ENCODE results near the gene ZBTB16.
A peak's percentile ranks its signal among the peaks of the same experiment; 100 is the strongest.

ZBTB16 gene

DNA sequence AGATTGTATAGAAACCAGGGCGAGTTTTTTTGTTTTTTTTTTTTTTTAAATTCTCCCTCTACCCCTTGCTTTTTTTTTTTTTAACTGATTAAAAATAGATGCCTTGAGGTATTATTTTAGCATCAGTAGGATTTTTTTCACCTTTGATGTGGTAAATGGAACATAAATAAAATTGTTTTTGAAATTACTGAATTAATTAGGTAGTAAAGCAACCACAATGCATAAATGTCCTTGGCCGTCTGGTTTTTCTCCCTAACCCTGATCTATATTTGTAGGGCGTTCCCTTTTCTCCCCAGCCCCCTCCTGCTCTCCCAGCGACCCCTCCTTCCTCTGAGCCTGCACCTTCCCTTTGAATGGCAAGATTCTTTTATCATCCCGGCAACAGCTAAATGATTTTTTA is 107.8 kb downstream of the ZBTB16 start:
- no peak overlapping the region for H3K4me2 ChIP-seq (ENCODE audit: insufficient read depth, low read length, poor library complexity, severe bottlenecking)
- no peak overlapping the region for H2AK5ac ChIP-seq (ENCODE audit: low read depth, low read length)
- no peak overlapping the region for H3K18ac ChIP-seq (ENCODE audit: low read length)
- H2BK12ac ChIP-seq (ENCODE audit: low read length): no peak overlapping the region
- DNase-seq (ENCODE audit: low spot score): no peak
- H2BK5ac ChIP-seq (ENCODE audit: low read length): no peak overlapping the region
- H3K4me3 ChIP-seq (ENCODE audit: low read length in 2 of 2): no peak overlapping the region
- no peak overlapping the region for H2BK120ac ChIP-seq (ENCODE audit: low read depth, low read length)
- H3K27ac ChIP-seq (replicated peaks; ENCODE audit: low read length): no peak overlapping the region
- no peak overlapping the region for H3K4ac ChIP-seq (ENCODE audit: low read length)
- peaks cover 56 to 79% of the 10 kb centered on the region in 2 donors for H3K4me1 ChIP-seq (ENCODE audit: control insufficient read depth in 2 of 2, insufficient read depth in 1 of 2, low read depth in 1 of 2, low read length in 2 of 2)
- no peak overlapping the region for H2AFZ ChIP-seq (ENCODE audit: low read length)
- H3K9ac ChIP-seq (ENCODE audit: low read depth, low read length, poor library complexity): no peak overlapping the region
- no peak overlapping the region for H4K91ac ChIP-seq (ENCODE audit: low read depth, low read length, poor library complexity)
- H4K8ac ChIP-seq (ENCODE audit: low read depth, low read length): no peak overlapping the region
- no peaks in the 10 kb centered on the region for H3K27me3 ChIP-seq (ENCODE audit: control insufficient read depth in 3 of 3, insufficient read depth in 3 of 3, low read depth in 1 of 3, low read length in 3 of 3)
- no peaks in the 10 kb centered on the region for H3K9me3 ChIP-seq (replicated peaks in 1 of 2; ENCODE audit: control insufficient read depth in 2 of 2, insufficient read depth in 1 of 2, low read depth in 1 of 2, low read length in 2 of 2)
- no peak overlapping the region for H3K14ac ChIP-seq (ENCODE audit: low read length)
- no peak overlapping the region for H3K23ac ChIP-seq (ENCODE audit: low read depth, low read length, poor library complexity)
- peaks cover 10% of the 10 kb centered on the region for H3K79me1 ChIP-seq (ENCODE audit: low read depth, low read length)
- WGBS, 2 donors (ENCODE audit: extremely low coverage in 2 of 2, insufficient read length in 2 of 2, insufficient replicate concordance in 1 of 2): no CpG with 5 or more reads among the region's 5 CpGs
- no peak overlapping the region for H2BK15ac ChIP-seq (ENCODE audit: low read length)
- peaks cover 0 to 3% of the 10 kb centered on the region in 2 donors for H3K36me3 ChIP-seq (replicated peaks in 1 of 2; ENCODE audit: control insufficient read depth in 2 of 2, insufficient read depth in 2 of 2, low read length in 2 of 2)

DNA sequence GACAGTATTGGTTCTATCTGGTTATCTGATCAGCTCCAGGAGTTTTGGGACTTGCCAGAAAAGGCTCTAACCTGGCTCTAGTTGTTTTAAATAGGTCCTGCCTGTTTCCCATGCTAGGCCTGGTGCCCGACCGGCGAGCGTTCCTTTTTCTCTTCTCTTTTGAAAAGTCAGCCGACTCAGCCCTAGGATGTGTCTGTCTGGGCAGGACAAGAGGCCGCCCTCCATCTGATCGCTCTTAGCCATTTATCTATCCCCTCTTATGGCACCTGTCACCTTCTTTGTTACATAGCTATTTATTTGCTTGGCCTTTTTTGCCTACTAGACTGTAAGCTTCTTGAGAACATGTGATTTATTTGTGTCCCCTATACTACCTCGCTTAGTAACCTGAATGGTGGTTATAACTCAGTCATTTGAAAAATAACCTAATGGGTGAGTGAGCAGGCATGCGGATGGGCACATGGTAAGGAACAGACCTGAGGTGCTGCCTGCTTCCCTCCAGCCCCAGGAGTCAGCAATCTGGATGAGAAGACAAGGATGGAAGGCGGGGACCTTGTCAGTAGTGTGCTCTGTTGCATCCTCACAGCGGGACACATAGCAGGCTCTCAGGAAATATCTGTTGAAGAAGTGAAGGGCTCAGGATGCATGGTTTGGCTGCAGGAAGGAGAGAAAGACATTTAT is 108.4 kb downstream of the ZBTB16 start:
- no peak overlapping the region for H2BK5ac ChIP-seq (ENCODE audit: low read length)
- no peak overlapping the region for H3K27ac ChIP-seq (replicated peaks; ENCODE audit: low read length)
- H3K18ac ChIP-seq (ENCODE audit: low read length): peak overlapping the region; percentile 61
- no peak for DNase-seq (ENCODE audit: low spot score)
- no peak overlapping the region for H3K9ac ChIP-seq (ENCODE audit: low read depth, low read length, poor library complexity)
- no peak overlapping the region for H3K4me2 ChIP-seq (ENCODE audit: insufficient read depth, low read length, poor library complexity, severe bottlenecking)
- no peak overlapping the region for H2AK5ac ChIP-seq (ENCODE audit: low read depth, low read length)
- no peak overlapping the region for H3K4ac ChIP-seq (ENCODE audit: low read length)
- H2BK120ac ChIP-seq (ENCODE audit: low read depth, low read length): no peak overlapping the region
- no peak overlapping the region for H2AFZ ChIP-seq (ENCODE audit: low read length)
- no peak overlapping the region for H2BK12ac ChIP-seq (ENCODE audit: low read length)
- no peak overlapping the region for H3K14ac ChIP-seq (ENCODE audit: low read length)
- peaks cover 0 to 5% of the 10 kb centered on the region in 2 donors for H3K36me3 ChIP-seq (replicated peaks in 1 of 2; ENCODE audit: control insufficient read depth in 2 of 2, insufficient read depth in 2 of 2, low read length in 2 of 2)
- no peaks in the 10 kb centered on the region for H3K9me3 ChIP-seq (replicated peaks in 1 of 2; ENCODE audit: control insufficient read depth in 2 of 2, insufficient read depth in 1 of 2, low read depth in 1 of 2, low read length in 2 of 2)
- H3K79me1 ChIP-seq (ENCODE audit: low read depth, low read length): peaks cover 10% of the 10 kb centered on the region
- no peaks in the 10 kb centered on the region for H3K27me3 ChIP-seq (ENCODE audit: control insufficient read depth in 3 of 3, insufficient read depth in 3 of 3, low read depth in 1 of 3, low read length in 3 of 3)
- no peak overlapping the region for H2BK15ac ChIP-seq (ENCODE audit: low read length)
- no peak overlapping the region for H4K8ac ChIP-seq (ENCODE audit: low read depth, low read length)
- WGBS, 2 donors (ENCODE audit: extremely low coverage in 2 of 2, insufficient read length in 2 of 2, insufficient replicate concordance in 1 of 2): no CpG with 5 or more reads among the region's 11 CpGs
- no peak overlapping the region for H3K4me3 ChIP-seq (ENCODE audit: low read length in 2 of 2)
- no peak overlapping the region for H3K23ac ChIP-seq (ENCODE audit: low read depth, low read length, poor library complexity)
- no peak overlapping the region for H4K91ac ChIP-seq (ENCODE audit: low read depth, low read length, poor library complexity)
- peaks cover 59 to 79% of the 10 kb centered on the region in 2 donors for H3K4me1 ChIP-seq (ENCODE audit: control insufficient read depth in 2 of 2, insufficient read depth in 1 of 2, low read depth in 1 of 2, low read length in 2 of 2)

DNA sequence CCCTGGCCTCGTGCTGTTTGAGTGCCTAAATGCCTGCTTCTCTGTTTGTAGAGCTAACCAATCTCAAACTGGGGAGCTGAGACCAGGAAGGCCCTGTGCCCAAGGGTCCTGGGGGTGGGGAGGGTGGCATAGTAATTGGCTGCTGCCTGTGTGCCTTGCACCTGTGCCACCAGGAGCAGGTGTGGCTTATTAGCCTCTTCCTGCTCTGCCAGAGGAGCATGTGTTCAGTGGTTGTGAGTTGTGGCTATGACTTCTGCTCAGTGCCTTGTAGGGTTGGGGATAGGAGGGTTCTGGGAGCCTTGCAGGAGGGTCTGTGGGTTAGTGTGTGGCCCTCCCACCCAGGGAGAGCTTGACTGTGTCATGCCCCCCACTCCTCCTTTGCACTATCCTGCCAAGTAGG is 109.2 kb downstream of the ZBTB16 start:
- Histone ChIP-seq H4K91ac (ENCODE audit: low read depth, low read length, poor library complexity) (no peak overlapping the region), H3K27me3 (ENCODE audit: control insufficient read depth in 3 of 3, insufficient read depth in 3 of 3, low read depth in 1 of 3, low read length in 3 of 3) (no peaks in the 10 kb centered on the region), H3K4ac (ENCODE audit: low read length) (no peak overlapping the region), H2AFZ (ENCODE audit: low read length) (no peak overlapping the region), H3K14ac (ENCODE audit: low read length) (peak overlapping the region; percentile 95), H3K36me3 (replicated peaks in 1 of 2; ENCODE audit: control insufficient read depth in 2 of 2, insufficient read depth in 2 of 2, low read length in 2 of 2) (peaks cover 0 to 5% of the 10 kb centered on the region in 2 donors), H3K18ac (ENCODE audit: low read length) (peak overlapping the region; percentile 13), H2AK5ac (ENCODE audit: low read depth, low read length) (peak overlapping the region; percentile 80), H2BK12ac (ENCODE audit: low read length) (peak overlapping the region; percentile 95), H3K4me3 (ENCODE audit: low read length in 2 of 2) (no peak overlapping the region), H2BK5ac (ENCODE audit: low read length) (no peak overlapping the region), H3K4me2 (ENCODE audit: insufficient read depth, low read length, poor library complexity, severe bottlenecking) (no peak overlapping the region), H3K9ac (ENCODE audit: low read depth, low read length, poor library complexity) (peak overlapping the region; percentile 37), H3K79me1 (ENCODE audit: low read depth, low read length) (peaks cover 12% of the 10 kb centered on the region), H2BK120ac (ENCODE audit: low read depth, low read length) (peak overlapping the region; percentile 2), H4K8ac (ENCODE audit: low read depth, low read length) (no peak overlapping the region), H3K9me3 (replicated peaks in 1 of 2; ENCODE audit: control insufficient read depth in 2 of 2, insufficient read depth in 1 of 2, low read depth in 1 of 2, low read length in 2 of 2) (no peaks in the 10 kb centered on the region), H3K27ac (replicated peaks; ENCODE audit: low read length) (no peak overlapping the region), H2BK15ac (ENCODE audit: low read length) (peak overlapping the region; percentile 70), H3K4me1 (ENCODE audit: control insufficient read depth in 2 of 2, insufficient read depth in 1 of 2, low read depth in 1 of 2, low read length in 2 of 2) (peaks cover 62 to 73% of the 10 kb centered on the region in 2 donors), H3K23ac (ENCODE audit: low read depth, low read length, poor library complexity) (peak overlapping the region; percentile 21)
- no peak for DNase-seq (ENCODE audit: low spot score)
- no CpG with 5 or more reads among the region's 1 CpG for WGBS, 2 donors (ENCODE audit: extremely low coverage in 2 of 2, insufficient read length in 2 of 2, insufficient replicate concordance in 1 of 2)

DNA sequence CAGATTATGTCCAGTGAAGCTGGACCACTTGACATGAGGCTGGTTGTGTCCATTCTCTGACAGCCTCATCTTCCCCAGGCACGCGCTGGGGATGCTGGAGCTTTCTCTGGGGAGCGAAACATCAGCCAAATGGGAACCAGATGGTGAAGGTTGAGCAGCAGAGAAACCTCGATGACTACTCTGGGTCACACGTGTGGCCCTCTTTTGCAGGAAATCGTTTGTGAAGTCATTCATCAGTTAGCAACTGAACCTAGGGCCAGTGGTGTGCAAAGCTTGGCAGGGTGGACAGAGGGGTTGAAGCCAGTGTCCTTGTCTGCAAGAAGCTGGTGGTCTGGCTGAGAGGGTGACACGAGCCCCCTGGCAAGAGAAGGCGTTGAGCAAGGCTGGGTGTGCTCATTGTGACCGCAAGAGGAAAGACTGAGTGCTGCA is 109.8 kb downstream of the ZBTB16 start:
- no peaks in the 10 kb centered on the region for H3K9me3 ChIP-seq (replicated peaks in 1 of 2; ENCODE audit: control insufficient read depth in 2 of 2, insufficient read depth in 1 of 2, low read depth in 1 of 2, low read length in 2 of 2)
- H3K36me3 ChIP-seq (replicated peaks in 1 of 2; ENCODE audit: control insufficient read depth in 2 of 2, insufficient read depth in 2 of 2, low read length in 2 of 2): peaks cover 0 to 5% of the 10 kb centered on the region in 2 donors
- H3K27ac ChIP-seq (replicated peaks; ENCODE audit: low read length): no peak overlapping the region
- no peak overlapping the region for H3K4me3 ChIP-seq (ENCODE audit: low read length in 2 of 2)
- H3K79me1 ChIP-seq (ENCODE audit: low read depth, low read length): peaks cover 13% of the 10 kb centered on the region
- peak overlapping the region; percentile 2 for H2BK120ac ChIP-seq (ENCODE audit: low read depth, low read length)
- H2AK5ac ChIP-seq (ENCODE audit: low read depth, low read length): peak overlapping the region; percentile 80
- H3K9ac ChIP-seq (ENCODE audit: low read depth, low read length, poor library complexity): peak overlapping the region; percentile 37
- no peak overlapping the region for H3K4me2 ChIP-seq (ENCODE audit: insufficient read depth, low read length, poor library complexity, severe bottlenecking)
- H3K23ac ChIP-seq (ENCODE audit: low read depth, low read length, poor library complexity): peak overlapping the region; percentile 21
- H3K4me1 ChIP-seq (ENCODE audit: control insufficient read depth in 2 of 2, insufficient read depth in 1 of 2, low read depth in 1 of 2, low read length in 2 of 2): peaks cover 60 to 67% of the 10 kb centered on the region in 2 donors
- H4K91ac ChIP-seq (ENCODE audit: low read depth, low read length, poor library complexity): no peak overlapping the region
- no peak overlapping the region for H2BK5ac ChIP-seq (ENCODE audit: low read length)
- H4K8ac ChIP-seq (ENCODE audit: low read depth, low read length): no peak overlapping the region
- peak overlapping the region; percentile 95 for H2BK12ac ChIP-seq (ENCODE audit: low read length)
- peak overlapping the region; percentile 19 for H3K4ac ChIP-seq (ENCODE audit: low read length)
- DNase-seq (ENCODE audit: low spot score): no peak
- peak overlapping the region; percentile 70 for H2BK15ac ChIP-seq (ENCODE audit: low read length)
- WGBS, 2 donors (ENCODE audit: extremely low coverage in 2 of 2, insufficient read length in 2 of 2, insufficient replicate concordance in 1 of 2): no CpG with 5 or more reads among the region's 9 CpGs
- H3K27me3 ChIP-seq (ENCODE audit: control insufficient read depth in 3 of 3, insufficient read depth in 3 of 3, low read depth in 1 of 3, low read length in 3 of 3): no peaks in the 10 kb centered on the region
- peak overlapping the region; percentile 95 for H3K14ac ChIP-seq (ENCODE audit: low read length)
- H3K18ac ChIP-seq (ENCODE audit: low read length): peak overlapping the region; percentile 81
- H2AFZ ChIP-seq (ENCODE audit: low read length): no peak overlapping the region

Measured in neuronal stem cell (in vitro differentiated cells).